Spleen (tissue), 11 donors: ENCODE results near the gene TMEM108. TPM values are rescaled to one million over a fixed set of nuclear protein-coding genes. Genes with fewer than 3 reads are reported as not detected.

Experiments
- DNase-seq: peaks from one replicate; pipeline ENCODE4 v3.0.0-alpha.2; 2020
- H3K27ac ChIP-seq, 8 donors: fragments of 200-600 bp; sonication (generic) in 7 of 8; 1 replicate in 4 of 8; 2 replicates in 4 of 8; pipeline versions ENCODE4 v1.5.0 to v1.8.0; 2016 to 2021; ENCODE audit warnings: inconsistent platforms in 4 of 8, mild to moderate bottlenecking in 4 of 8, moderate library complexity in 1 of 8
- H3K27me3 ChIP-seq, 7 donors: fragments of 200-600 bp; sonication (generic) in 6 of 7; replicated peaks in 1 of 7; 1 replicate in 4 of 7; 2 replicates in 3 of 7; pipeline versions ENCODE4 v1.5.0 to v1.8.0; 2016 to 2021; ENCODE audit warnings: inconsistent platforms in 3 of 7, mild to moderate bottlenecking in 1 of 7
- H3K36me3 ChIP-seq, 6 donors: fragments of 200-600 bp; sonication (generic) in 5 of 6; 1 replicate in 4 of 6; 2 replicates in 2 of 6; pipeline versions ENCODE4 v1.5.0 to v1.8.0; 2016 to 2021; ENCODE audit warnings: inconsistent platforms in 2 of 6
- H3K4me1 ChIP-seq, 6 donors: fragments of 200-600 bp; sonication (generic) in 5 of 6; 1 replicate in 3 of 6; 2 replicates in 3 of 6; pipeline versions ENCODE4 v1.5.0 to v1.8.0; 2016 to 2021; ENCODE audit warnings: inconsistent platforms in 3 of 6
- H3K4me3 ChIP-seq, 8 donors: fragments of 200-600 bp; sonication (generic) in 7 of 8; 1 replicate in 4 of 8; 2 replicates in 4 of 8; pipeline versions ENCODE4 v1.5.0 to v1.8.0; 2016 to 2021; ENCODE audit warnings: inconsistent platforms in 4 of 8, mild to moderate bottlenecking in 4 of 8, moderate library complexity in 2 of 8
- H3K9me3 ChIP-seq, 8 donors: fragments of 200-600 bp; sonication (generic) in 7 of 8; 1 replicate in 4 of 8; 2 replicates in 4 of 8; pipeline versions ENCODE4 v1.5.0 to v1.8.0; 2016 to 2021; ENCODE audit warnings: inconsistent platforms in 4 of 8
- CTCF ChIP-seq, 11 experiments: fragments of 200-600 bp in 7 of 11; fragments of 450-650 bp in 4 of 11; sonication (generic) in 4 of 11; IDR thresholded peaks in 8 of 11; conservative IDR thresholded peaks in 3 of 11; 1 replicate in 7 of 11; 2 replicates in 4 of 11; pipeline versions ENCODE4 v1.4.0 to v1.8.0; 2016 to 2021; ENCODE audit warnings: antibody characterized with exemption in 11 of 11, inconsistent platforms in 4 of 11, mild to moderate bottlenecking in 1 of 11
- POLR2A ChIP-seq, 3 donors: fragments of 450-650 bp; IDR thresholded peaks; one replicate each; pipeline ENCODE4 v1.5.1; 2017; ENCODE audit warnings: antibody characterized with exemption in 3 of 3, mild to moderate bottlenecking in 1 of 3
- POLR2AphosphoS5 ChIP-seq, 3 donors: sonication (generic); formaldehyde crosslinking; IDR thresholded peaks; one replicate each; pipeline ENCODE4 v1.5.1; 2017; ENCODE audit warnings: antibody characterized with exemption in 3 of 3
- WGBS, 5 donors: extraction: QIAGEN DNeasy Blood & Tissue Kit in 3 of 5; methylation state at CpG; one replicate each; pipeline versions ENCODE4 v1.1.5 to v1.1.7; 2013 to 2018; 5-methylcytosine and 5-hydroxymethylcytosine counted together
- intact Hi-C: fragments of 100-400 bp; cut with DNase I; formaldehyde crosslinking; loops from one replicate; pipeline ENCODE4 v1.15.0; 2023; ENCODE audit warnings: low total_unique reads
- polyA plus RNA-seq, 3 donors: library from polyadenylated mRNA; stranded (reverse); fragments of 200-250 nt; gene quantifications; one replicate each; pipeline ENCODE4 v1.2.1, GENCODE V29; 2013
- total RNA-seq, 7 donors: library from RNA; depleted of rRNA in 3 of 7; stranded (reverse); fragments of >200 nt in 3 of 7; fragmentation: NEBNext Ultra II Directional in 4 of 7; extraction: Animal tissue kit (Norgen Biotek cat#: 25700) in 4 of 7; gene quantifications; one replicate each; pipeline versions ENCODE4 v1.1.0 to v1.2.1, GENCODE V29; 2016 to 2021
- donor health status: healthy with polysubstance abuse.
- donor health status: DM: no; HTN: no; CAD: no; lungs with moderate emphysema.
- donor health status: DM: no; HTN: no; CAD: no.
- donor health status: Bipolar disorder and iron deficiency.
- donor health status: healthy.
- donor health status: DM: no; HTN: no; CAD: no.
- donor health status: DM: yes; HTN: yes; CAD: no.

TMEM108 gene
- total and polyA plus RNA-seq, 10 donors = 0.20 to 4.0 (median 1.1) TPM

DNA sequence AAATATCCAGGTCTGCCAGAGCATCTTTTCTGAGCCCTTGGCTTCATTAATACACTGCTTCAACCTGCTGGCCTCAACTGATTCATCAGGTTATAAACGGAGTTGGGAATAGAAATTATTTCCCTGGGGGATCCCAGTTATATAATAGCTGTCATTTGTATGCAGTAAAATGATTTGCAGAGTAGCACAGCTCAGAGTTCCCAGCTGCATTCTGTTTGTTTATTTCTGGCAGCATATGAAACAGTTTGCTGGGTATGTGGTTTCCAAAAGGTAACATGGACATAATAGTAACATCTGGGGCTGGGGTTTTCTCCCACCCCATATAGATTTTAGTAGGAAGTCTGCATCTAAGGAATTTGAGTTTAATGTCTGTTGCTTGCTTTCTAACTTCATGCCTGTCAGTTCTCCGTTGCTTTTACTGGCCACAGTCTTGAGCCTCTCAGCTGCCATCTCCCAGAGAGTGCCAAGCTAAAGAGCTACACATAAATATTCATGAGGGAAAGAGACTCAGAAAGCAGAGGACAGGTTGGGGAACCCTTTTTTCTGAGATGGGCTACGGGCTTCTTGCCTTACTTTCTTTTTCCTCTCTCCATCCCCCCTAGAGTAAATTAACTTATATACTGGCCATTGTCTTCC, 124.6 kb downstream of the TMEM108 start:
- intact Hi-C loops = no loop called here
- H3K9me3 ChIP-seq = peaks cover 0 to 9% (median 0%) of the 10 kb centered on the region in 8 donors
- H3K36me3 ChIP-seq = no peaks in the 10 kb centered on the region
- H3K4me3 ChIP-seq = no peak overlapping the region
- no peak overlapping the region for H3K27ac ChIP-seq
- H3K4me1 ChIP-seq = no peaks in the 10 kb centered on the region
- no peak for DNase-seq
- WGBS, 5 donors = 70 to 81% (median 77%) methylated on average over 3 of the region's 3 CpGs
- TF ChIP-seq POLR2AphosphoS5 (IDR thresholded peaks at IDR 0.05) = no peak
- TF ChIP-seq POLR2A (IDR thresholded peaks at IDR 0.05) = no peak
- TF ChIP-seq CTCF (IDR thresholded peaks at IDR 0.05 in 8 of 11, conservative IDR thresholded peaks at IDR 0.05 in 3 of 11) = no peak
- H3K27me3 ChIP-seq = peaks cover 0 to 5% (median 0%) of the 10 kb centered on the region in 7 donors

DNA sequence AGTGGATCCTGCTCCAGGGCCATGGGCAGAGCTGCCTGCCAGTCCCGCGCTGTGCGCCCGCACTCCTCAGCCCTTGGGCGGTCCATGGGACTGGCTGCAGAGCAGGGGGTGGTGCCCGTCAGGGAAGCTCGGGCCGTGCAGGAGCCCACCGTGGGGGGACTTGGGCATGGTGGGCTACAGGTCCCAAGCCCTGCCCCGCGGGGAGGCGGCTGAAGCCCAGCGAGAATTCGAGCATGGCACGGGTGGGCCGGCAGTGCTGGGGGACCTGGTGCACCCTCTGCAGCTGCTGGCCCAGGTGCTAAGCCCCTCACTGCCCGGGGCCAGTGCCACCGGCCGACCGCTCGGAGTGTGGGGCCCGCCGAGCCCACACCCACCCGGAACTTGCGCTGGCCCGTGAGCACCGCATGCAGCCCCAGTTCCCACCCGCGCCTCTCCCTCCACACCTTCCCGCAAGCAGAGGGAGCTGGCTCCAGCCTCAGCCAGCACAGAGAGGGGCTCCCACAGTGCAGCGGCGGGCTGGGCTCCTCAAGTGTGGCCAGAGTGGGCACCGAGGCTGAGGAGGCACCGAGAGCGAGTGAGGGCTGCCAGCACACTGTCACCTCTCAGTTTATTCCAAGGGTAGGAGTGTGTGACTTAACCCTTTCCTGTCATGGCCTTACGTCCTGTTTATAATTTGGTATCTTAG, 129.3 kb downstream of the TMEM108 start:
- Histone ChIP-seq H3K9me3 (peaks cover 0 to 9% (median 0%) of the 10 kb centered on the region in 8 donors), H3K27me3 (peaks cover 0 to 5% (median 0%) of the 10 kb centered on the region in 7 donors), H3K36me3 (no peaks in the 10 kb centered on the region), H3K4me3 (no peak overlapping the region), H3K4me1 (no peaks in the 10 kb centered on the region), H3K27ac (no peak overlapping the region)
- no peak for DNase-seq
- intact Hi-C loops = no loop called here
- TF ChIP-seq POLR2A (IDR thresholded peaks at IDR 0.05) (no peak), POLR2AphosphoS5 (IDR thresholded peaks at IDR 0.05) (no peak), CTCF (IDR thresholded peaks at IDR 0.05 in 8 of 11, conservative IDR thresholded peaks at IDR 0.05 in 3 of 11) (no peak)
- WGBS, 5 donors = 91 to 98% (median 95%) methylated on average over 6 to 36 of the region's 36 CpGs

DNA sequence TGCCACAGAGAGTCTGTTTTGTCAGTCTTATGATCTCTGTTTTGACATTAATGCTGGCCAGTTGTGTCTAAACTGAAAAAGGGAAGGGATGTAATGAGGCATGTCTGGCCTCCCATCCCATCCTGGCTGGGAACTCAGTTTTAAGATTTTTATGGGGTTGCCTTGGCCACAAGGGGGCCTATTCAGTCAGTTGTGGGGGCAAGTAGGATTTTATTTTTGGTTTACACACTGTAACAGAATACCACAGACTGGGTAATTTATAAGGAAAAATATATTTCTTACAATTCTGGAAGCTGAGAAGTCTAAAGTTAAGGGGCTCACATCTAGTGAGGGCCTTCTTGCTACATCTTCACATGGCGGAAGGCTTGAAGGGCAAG, 129.8 kb downstream of the TMEM108 start:
- H3K27ac ChIP-seq = no peak overlapping the region
- intact Hi-C loops = no loop called here
- no peaks in the 10 kb centered on the region for H3K4me1 ChIP-seq
- no peaks in the 10 kb centered on the region for H3K36me3 ChIP-seq
- H3K27me3 ChIP-seq = peaks cover 0 to 5% (median 0%) of the 10 kb centered on the region in 7 donors
- WGBS, 5 donors = 95 to 100% (median 100%) methylated on average over 1 of the region's 1 CpG
- no peak for DNase-seq
- TF ChIP-seq CTCF (IDR thresholded peaks at IDR 0.05 in 8 of 11, conservative IDR thresholded peaks at IDR 0.05 in 3 of 11) (no peak), POLR2A (IDR thresholded peaks at IDR 0.05) (no peak), POLR2AphosphoS5 (IDR thresholded peaks at IDR 0.05) (no peak)
- peaks cover 0 to 9% (median 0%) of the 10 kb centered on the region in 8 donors for H3K9me3 ChIP-seq
- no peak overlapping the region for H3K4me3 ChIP-seq

- no peak for DNase-seq
- intact Hi-C loops = no loop called here
- H3K27me3 ChIP-seq = peaks cover 0 to 5% (median 0%) of the 10 kb centered on the region in 7 donors
- H3K4me3 ChIP-seq = no peak overlapping the region
- TF ChIP-seq POLR2AphosphoS5 (IDR thresholded peaks at IDR 0.05) (no peak), CTCF (IDR thresholded peaks at IDR 0.05 in 8 of 11, conservative IDR thresholded peaks at IDR 0.05 in 3 of 11) (no peak), POLR2A (IDR thresholded peaks at IDR 0.05) (no peak)
- H3K36me3 ChIP-seq = no peaks in the 10 kb centered on the region
- H3K9me3 ChIP-seq = peaks cover 0 to 20% (median 3%) of the 10 kb centered on the region in 8 donors
- H3K4me1 ChIP-seq = no peaks in the 10 kb centered on the region
- H3K27ac ChIP-seq = no peak overlapping the region
- 93 to 98% (median 94%) methylated on average over 6 of the region's 6 CpGs for WGBS, 5 donors
These were observed 131.3 kb downstream of the TMEM108 start for GRCh38 chr3:133169331-133170068.
